ENCODE data around the gene MAST4. TPM values are rescaled to one million over a fixed set of nuclear protein-coding genes. Genes with fewer than 3 reads are reported as not detected.
A peak's percentile ranks its signal among the peaks of the same experiment; 100 is the strongest.

MAST4 gene
- polyA plus RNA-seq, 1 experiment: 11.6 TPM

DNA sequence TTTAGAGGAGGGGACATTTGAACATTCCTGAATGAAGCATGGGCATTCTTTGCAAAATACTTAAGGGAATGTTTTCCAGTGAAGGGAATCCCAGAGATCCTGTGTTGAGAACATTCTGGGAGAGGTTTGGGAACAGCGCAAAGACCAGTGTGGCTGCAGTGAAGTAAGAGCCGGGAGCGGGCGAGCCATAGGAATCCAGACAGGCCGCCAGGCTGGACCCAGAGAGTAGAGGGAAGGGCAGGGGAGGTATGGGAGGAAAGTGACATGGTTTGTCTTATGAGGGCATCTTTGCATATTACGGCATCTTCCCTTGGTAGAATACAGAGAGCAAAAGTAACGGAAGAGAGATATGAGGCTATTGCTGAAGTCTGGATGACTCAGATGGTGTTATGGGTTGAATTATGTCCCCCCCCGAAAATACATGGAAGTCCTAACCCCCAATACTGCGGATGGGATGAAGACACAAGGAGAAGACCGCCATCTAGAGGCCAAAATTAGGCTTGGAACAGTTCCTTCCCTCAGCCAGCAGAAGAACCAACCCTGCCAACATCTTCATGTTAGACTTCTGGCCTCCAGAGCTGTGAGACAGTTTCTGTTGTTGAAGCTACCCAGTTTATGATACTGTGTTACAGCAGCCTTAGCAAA is 268.2 kb downstream of the MAST4 start:
- H3K27me3 ChIP-seq (ENCODE audit: control insufficient read depth, insufficient read depth, low read length): peaks cover 4% of the 10 kb centered on the region
- no peak overlapping the region for H3K4me3 ChIP-seq (ENCODE audit: low read depth, low read length)
- ChIA-PET CTCF (interaction anchor here (0.5 to 3.7 kb wide), 11 partner anchors 10 to 1474 kb away, joined by 3 to 33 read pairs (median 4); no protein-coding TSS in a partner anchor), POLR2A (no interaction called here)
- TF ChIP-seq, protein P1, sequence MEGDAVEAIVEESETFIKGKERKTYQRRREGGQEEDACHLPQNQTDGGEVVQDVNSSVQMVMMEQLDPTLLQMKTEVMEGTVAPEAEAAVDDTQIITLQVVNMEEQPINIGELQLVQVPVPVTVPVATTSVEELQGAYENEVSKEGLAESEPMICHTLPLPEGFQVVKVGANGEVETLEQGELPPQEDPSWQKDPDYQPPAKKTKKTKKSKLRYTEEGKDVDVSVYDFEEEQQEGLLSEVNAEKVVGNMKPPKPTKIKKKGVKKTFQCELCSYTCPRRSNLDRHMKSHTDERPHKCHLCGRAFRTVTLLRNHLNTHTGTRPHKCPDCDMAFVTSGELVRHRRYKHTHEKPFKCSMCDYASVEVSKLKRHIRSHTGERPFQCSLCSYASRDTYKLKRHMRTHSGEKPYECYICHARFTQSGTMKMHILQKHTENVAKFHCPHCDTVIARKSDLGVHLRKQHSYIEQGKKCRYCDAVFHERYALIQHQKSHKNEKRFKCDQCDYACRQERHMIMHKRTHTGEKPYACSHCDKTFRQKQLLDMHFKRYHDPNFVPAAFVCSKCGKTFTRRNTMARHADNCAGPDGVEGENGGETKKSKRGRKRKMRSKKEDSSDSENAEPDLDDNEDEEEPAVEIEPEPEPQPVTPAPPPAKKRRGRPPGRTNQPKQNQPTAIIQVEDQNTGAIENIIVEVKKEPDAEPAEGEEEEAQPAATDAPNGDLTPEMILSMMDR (IDR thresholded peaks at IDR 0.05; ENCODE audit: low read depth, low read length): peak; percentile 68
- H3K9me3 ChIP-seq (ENCODE audit: control insufficient read depth, insufficient read depth, low read length): no peaks in the 10 kb centered on the region
- no peak for DNase-seq (ENCODE audit: low read depth, low spot score)
- no peak overlapping the region for H3K27ac ChIP-seq (ENCODE audit: low read depth, low read length)

DNA sequence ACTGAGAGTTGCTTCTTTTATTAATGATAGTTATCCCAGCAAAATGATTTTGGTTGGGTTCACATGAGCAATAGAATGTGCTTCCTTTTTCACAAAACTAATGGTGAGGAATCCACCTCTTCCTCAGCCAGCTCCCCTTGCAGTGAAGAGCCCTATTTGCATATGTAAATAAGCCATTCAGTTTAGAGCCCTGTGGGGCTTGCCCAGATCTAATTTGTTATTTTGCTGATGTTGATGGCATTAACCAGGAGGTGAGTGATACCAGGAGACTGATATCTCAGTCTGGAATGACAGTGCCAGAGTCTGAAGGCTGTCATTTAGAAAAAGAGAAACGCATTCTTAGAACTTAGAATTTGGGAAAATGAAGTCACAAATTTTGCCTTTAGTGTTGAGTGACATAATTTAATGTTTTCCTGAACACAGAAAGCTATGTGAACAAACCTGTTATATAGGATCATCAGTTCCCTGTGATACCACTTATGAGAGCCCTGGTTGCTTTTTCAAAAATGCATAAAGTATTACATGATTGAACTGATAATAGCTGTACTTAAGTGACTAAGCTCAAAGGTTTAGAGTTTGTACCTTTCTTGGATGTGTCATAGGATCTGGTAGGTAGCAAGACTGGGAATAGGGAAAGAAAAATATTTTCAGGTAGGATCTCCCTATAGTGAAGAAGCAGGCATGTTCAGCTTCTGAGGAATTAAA is 271.6 kb downstream of the MAST4 start:
- Histone ChIP-seq H3K9me3 (ENCODE audit: control insufficient read depth, insufficient read depth, low read length) (no peaks in the 10 kb centered on the region), H3K27me3 (ENCODE audit: control insufficient read depth, insufficient read depth, low read length) (peaks cover 4% of the 10 kb centered on the region), H3K27ac (ENCODE audit: low read depth, low read length) (no peak overlapping the region), H3K4me3 (ENCODE audit: low read depth, low read length) (no peak overlapping the region)
- POLR2A ChIA-PET: no interaction called here
- TF ChIP-seq, protein P1 (IDR thresholded peaks at IDR 0.05; ENCODE audit: low read depth, low read length): no peak
- CTCF ChIA-PET: interaction anchor here (0.5 to 1.3 kb wide), 6 partner anchors 13 to 562 kb away, joined by 3 to 6 read pairs (median 4); no protein-coding TSS in a partner anchor
- no peak for DNase-seq (ENCODE audit: low read depth, low spot score)

DNA sequence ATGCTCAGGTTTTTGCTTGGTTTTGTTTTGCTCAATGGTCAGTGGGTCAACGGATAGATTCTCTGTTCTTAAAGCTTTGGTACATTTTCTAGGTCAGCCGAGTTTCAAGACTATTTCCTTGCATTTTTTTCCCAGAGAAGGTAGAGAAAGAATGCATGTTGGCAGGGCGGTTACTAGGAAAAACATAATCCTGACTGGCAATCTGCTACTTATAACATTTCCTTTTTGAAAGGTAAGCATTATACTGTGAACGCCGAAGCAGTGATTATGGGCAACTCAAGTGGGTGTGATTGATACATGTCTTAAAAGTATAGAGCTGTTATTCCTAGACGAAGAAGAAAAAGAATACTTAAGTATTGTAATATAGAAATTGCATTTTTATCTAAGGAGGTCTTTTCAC is 273.2 kb downstream of the MAST4 start:
- ChIA-PET POLR2A (no interaction called here), CTCF (interaction anchor here (1.3 kb wide), 1 partner anchor 563 kb away, joined by 5 read pairs; no protein-coding TSS in a partner anchor)
- H3K27me3 ChIP-seq (ENCODE audit: control insufficient read depth, insufficient read depth, low read length): peaks cover 4% of the 10 kb centered on the region
- H3K4me3 ChIP-seq (ENCODE audit: low read depth, low read length): no peak overlapping the region
- TF ChIP-seq, protein P1 (IDR thresholded peaks at IDR 0.05; ENCODE audit: low read depth, low read length): no peak
- H3K9me3 ChIP-seq (ENCODE audit: control insufficient read depth, insufficient read depth, low read length): no peaks in the 10 kb centered on the region
- H3K27ac ChIP-seq (ENCODE audit: low read depth, low read length): no peak overlapping the region
- no peak for DNase-seq (ENCODE audit: low read depth, low spot score)

DNA sequence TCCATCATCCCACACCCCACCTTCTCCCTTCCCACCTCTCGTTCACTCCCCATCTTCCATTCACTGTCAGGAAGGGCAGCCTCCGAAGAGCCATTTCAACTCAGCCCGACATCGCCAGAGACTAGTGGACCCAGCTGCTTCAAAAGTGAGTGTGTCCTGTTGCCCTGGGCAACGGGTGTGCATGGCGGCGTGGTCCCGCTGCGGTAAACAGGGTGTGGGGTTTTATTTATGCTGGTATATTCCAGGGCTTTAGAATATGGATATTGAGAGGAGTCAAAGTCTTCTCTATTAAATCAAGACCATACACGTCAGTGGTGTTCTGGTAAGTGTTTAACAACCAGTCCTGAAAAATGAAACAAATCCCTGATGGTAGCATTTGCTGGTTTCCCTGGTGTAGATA is 274.5 kb downstream of the MAST4 start:
- no peak for DNase-seq (ENCODE audit: low read depth, low spot score)
- ChIA-PET POLR2A (no interaction called here), CTCF (no interaction called here)
- Histone ChIP-seq H3K4me3 (ENCODE audit: low read depth, low read length) (no peak overlapping the region), H3K27me3 (ENCODE audit: control insufficient read depth, insufficient read depth, low read length) (peaks cover 4% of the 10 kb centered on the region), H3K9me3 (ENCODE audit: control insufficient read depth, insufficient read depth, low read length) (no peaks in the 10 kb centered on the region), H3K27ac (ENCODE audit: low read depth, low read length) (no peak overlapping the region)
- TF ChIP-seq, protein P1 (IDR thresholded peaks at IDR 0.05; ENCODE audit: low read depth, low read length): no peak

DNA sequence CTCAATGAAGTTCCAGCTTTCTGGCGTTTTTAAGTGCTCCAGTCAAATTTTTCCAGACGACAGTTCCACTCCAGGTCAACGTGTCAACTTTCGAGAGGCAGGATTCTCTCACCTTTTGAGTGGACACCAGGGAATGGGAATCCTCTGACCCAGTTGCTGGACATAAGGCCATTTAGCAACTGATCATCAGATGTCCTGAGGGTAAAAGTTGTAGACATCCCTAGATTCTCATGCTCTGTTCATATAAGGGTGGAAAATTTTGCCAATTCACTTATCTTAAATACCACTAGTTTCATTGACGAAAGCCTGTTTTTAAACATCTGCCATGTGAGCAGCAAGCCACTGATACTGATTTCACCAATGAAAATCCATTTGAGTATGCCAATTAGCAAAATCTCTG is 275.5 kb downstream of the MAST4 start:
- DNase-seq (ENCODE audit: low read depth, low spot score): no peak
- H3K4me3 ChIP-seq (ENCODE audit: low read depth, low read length): no peak overlapping the region
- no peak overlapping the region for H3K27ac ChIP-seq (ENCODE audit: low read depth, low read length)
- ChIA-PET POLR2A (no interaction called here), CTCF (no interaction called here)
- TF ChIP-seq, protein P1 (IDR thresholded peaks at IDR 0.05; ENCODE audit: low read depth, low read length): no peak
- peaks cover 4% of the 10 kb centered on the region for H3K27me3 ChIP-seq (ENCODE audit: control insufficient read depth, insufficient read depth, low read length)
- H3K9me3 ChIP-seq (ENCODE audit: control insufficient read depth, insufficient read depth, low read length): no peaks in the 10 kb centered on the region
